Large intestine (tissue), 3 donors: ENCODE data around the gene SLC6A4. TPM values are rescaled to one million over a fixed set of nuclear protein-coding genes. Genes with fewer than 3 reads are reported as not detected.

Source experiments
- DNase-seq, 2 donors: peaks; one replicate each; pipeline versions ENCODE4 v3.0.0 to v3.0.0-alpha.2; 2013
- H3K27ac ChIP-seq: one replicate; pipeline ENCODE4 v1.5.1; 2013; ENCODE audit warnings: low read length
- H3K27me3 ChIP-seq: 2 replicates; pipeline ENCODE4 v1.6.1; 2013; ENCODE audit warnings: low read length; ENCODE audit not compliant: control insufficient read depth, insufficient read depth
- H3K36me3 ChIP-seq: 2 replicates; pipeline ENCODE4 v1.6.1; 2013; ENCODE audit warnings: low read length; ENCODE audit not compliant: control insufficient read depth, insufficient read depth
- H3K4me1 ChIP-seq: one replicate; pipeline ENCODE4 v1.6.1; 2013; ENCODE audit warnings: low read length; ENCODE audit not compliant: control insufficient read depth, insufficient read depth
- H3K4me3 ChIP-seq: one replicate; pipeline ENCODE4 v1.5.1; 2013; ENCODE audit warnings: low read length
- H3K9me3 ChIP-seq: one replicate; pipeline ENCODE4 v1.6.1; 2013; ENCODE audit warnings: mild to moderate bottlenecking, low read depth, low read length, moderate library complexity; ENCODE audit not compliant: control insufficient read depth
- WGBS: methylation state at CpG from one replicate; pipeline ENCODE4 v1.1.5; 2013; ENCODE audit warnings: low lambda C conversion rate; ENCODE audit not compliant: insufficient coverage; 5-methylcytosine and 5-hydroxymethylcytosine counted together
- polyA plus RNA-seq: library from polyadenylated mRNA; unstranded; fragments of 120-200 nt; gene quantifications from one replicate; pipeline ENCODE4 v1.2.1, GENCODE V29; 2013

SLC6A4 gene
- polyA plus RNA-seq, 1 donor = 30.1 TPM

DNA sequence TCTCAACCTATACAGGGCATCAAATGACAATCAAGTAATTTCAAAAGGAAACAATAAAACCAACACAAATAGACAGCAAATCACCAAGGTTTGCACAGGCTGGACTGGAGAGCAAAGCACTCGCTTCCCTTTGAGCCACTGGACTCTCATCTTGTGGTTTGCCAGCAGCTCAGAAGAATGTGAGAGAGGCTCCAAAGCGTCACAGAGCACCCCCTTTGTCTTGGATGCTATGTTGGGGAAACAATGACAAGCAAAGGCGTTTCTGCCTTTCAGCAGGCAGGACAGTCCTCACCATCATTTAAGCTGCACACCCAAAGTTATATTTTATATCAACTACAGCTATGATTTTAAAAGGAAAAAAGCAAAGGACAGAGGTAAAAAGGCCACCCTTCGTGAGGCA lies 13.2 kb downstream of the SLC6A4 start:
- DNase-seq = no peak
- Histone ChIP-seq H3K36me3 (no peaks in the 10 kb centered on the region), H3K9me3 (no peaks in the 10 kb centered on the region), H3K27ac (peak overlapping the region; percentile 82), H3K4me1 (peaks cover 67% of the 10 kb centered on the region), H3K27me3 (no peaks in the 10 kb centered on the region), H3K4me3 (peak overlapping the region; percentile 5)
- WGBS = no CpG with 5 or more reads among the region's 4 CpGs

DNA sequence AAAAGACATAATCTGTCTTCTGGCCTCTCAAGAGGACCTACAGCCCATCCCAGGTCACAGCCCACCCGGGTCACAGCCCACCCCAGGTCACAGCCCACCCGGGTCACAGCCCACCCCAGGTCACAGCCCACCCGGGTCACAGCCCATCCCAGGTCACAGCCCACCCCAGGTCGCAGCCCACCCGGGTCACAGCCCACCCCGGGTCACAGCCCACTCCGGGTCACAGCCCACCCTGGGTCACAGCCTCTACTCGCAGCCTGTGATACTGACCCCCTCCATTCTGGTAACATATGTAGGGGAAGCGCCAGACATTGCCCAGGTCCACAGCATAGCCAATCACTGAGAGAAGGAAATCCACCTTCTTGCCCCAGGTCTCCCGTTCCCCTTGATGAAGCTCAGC lies 14.2 kb downstream of the SLC6A4 start:
- H3K27me3 ChIP-seq = no peaks in the 10 kb centered on the region
- H3K36me3 ChIP-seq = no peaks in the 10 kb centered on the region
- no peaks in the 10 kb centered on the region for H3K9me3 ChIP-seq
- WGBS = no CpG with 5 or more reads among the region's 10 CpGs
- no peak overlapping the region for H3K4me3 ChIP-seq
- H3K4me1 ChIP-seq = peaks cover 60% of the 10 kb centered on the region
- DNase-seq = no peak
- H3K27ac ChIP-seq = peak overlapping the region; percentile 82

DNA sequence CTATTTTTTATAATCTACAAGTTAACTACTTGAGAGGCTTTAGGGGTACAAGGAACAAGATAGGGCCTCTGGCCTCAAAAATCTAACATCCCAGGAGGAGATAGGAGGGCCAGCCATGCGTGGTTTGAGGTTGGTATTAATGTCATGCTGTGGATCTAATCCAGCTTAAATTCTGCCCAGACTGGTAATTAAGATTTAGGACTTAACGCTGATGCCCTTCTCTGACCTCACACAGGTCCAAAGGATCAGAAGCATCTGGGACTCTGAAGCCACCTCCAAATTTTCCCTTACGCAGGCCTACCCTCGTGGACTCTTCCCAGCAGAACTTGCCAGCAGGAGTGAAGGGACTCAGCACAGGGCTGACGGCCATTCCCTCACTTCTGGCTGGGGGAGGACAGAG lies 15.1 kb downstream of the SLC6A4 start:
- no peaks in the 10 kb centered on the region for H3K9me3 ChIP-seq
- peaks cover 53% of the 10 kb centered on the region for H3K4me1 ChIP-seq
- no CpG with 5 or more reads among the region's 5 CpGs for WGBS
- peak overlapping the region; percentile 87 for H3K27ac ChIP-seq
- peaks cover 3% of the 10 kb centered on the region for H3K36me3 ChIP-seq
- no peak overlapping the region for H3K4me3 ChIP-seq
- peak in 1 of 2 donors; percentile 37 for DNase-seq
- no peaks in the 10 kb centered on the region for H3K27me3 ChIP-seq

DNA sequence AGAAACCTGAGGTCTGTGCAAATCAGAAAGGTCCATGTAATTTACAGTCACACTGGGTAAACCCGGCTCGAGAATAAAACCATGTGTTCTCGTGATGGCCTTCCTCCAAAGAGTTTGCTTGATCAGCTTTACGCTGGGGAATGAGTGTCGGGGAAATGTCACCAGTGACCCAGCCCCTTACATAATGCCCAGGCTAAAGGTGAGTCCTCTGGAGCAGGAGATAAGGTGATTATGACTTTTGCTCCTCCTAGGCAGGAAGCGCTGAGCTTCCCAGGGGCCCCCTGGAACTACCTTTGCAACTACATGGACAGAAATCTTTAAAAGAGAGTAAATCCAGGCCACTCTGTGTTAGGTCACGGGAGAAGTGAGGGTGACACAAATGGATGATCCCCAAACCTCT lies 15.7 kb downstream of the SLC6A4 start:
- H3K4me1 ChIP-seq = peaks cover 48% of the 10 kb centered on the region
- H3K27ac ChIP-seq = peak overlapping the region; percentile 87
- H3K36me3 ChIP-seq = peaks cover 3% of the 10 kb centered on the region
- peak; percentile 88 to 93 for DNase-seq
- H3K27me3 ChIP-seq = no peaks in the 10 kb centered on the region
- H3K9me3 ChIP-seq = no peaks in the 10 kb centered on the region
- H3K4me3 ChIP-seq = no peak overlapping the region
- WGBS = no CpG with 5 or more reads among the region's 7 CpGs

DNA sequence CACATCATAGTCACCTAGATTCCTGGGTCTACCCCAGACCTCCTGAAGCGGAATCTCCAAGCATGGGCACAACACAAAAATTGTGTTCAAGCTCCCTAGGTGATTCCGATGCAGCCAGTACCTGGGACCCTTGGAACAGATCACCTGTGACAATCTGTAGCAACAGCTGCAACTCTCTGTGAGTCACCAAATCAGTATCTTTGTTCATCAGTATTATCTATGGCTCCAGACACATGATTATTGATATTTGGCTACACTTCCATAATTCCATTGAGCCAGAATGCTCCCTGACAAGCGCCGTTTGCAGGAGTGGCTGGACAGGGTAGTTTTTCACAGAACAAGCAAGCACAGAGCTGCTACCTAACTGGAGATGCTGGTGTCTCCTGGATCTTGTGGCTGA lies 16.2 kb downstream of the SLC6A4 start:
- WGBS = no CpG with 5 or more reads among the region's 4 CpGs
- no peak for DNase-seq
- peaks cover 3% of the 10 kb centered on the region for H3K36me3 ChIP-seq
- H3K4me3 ChIP-seq = no peak overlapping the region
- H3K4me1 ChIP-seq = peaks cover 43% of the 10 kb centered on the region
- H3K27ac ChIP-seq = peak overlapping the region; percentile 87
- H3K9me3 ChIP-seq = no peaks in the 10 kb centered on the region
- H3K27me3 ChIP-seq = no peaks in the 10 kb centered on the region

DNA sequence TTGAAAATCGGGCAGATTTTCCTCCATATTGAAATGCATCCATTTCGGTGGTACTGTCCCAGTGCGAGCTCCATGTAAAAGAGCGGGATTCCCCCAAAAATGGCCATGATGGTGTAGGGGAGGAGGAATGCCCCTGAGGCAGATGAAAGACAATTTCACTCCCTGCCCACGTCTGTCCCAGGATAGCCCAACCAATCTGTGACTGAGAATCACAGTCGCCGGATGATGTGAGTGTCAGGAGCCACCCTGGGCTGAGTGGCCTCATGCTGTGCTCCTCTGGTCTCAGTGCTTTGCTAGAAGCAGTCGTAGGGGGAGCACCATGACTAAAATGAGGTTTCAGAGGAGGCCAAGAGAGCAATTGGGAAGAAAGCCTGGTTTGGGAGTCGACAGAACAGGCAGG lies 16.7 kb downstream of the SLC6A4 start:
- peaks cover 3% of the 10 kb centered on the region for H3K36me3 ChIP-seq
- WGBS = 100% methylated on average over 1 of the region's 9 CpGs
- peak overlapping the region; percentile 87 for H3K27ac ChIP-seq
- H3K4me3 ChIP-seq = no peak overlapping the region
- no peaks in the 10 kb centered on the region for H3K27me3 ChIP-seq
- H3K9me3 ChIP-seq = no peaks in the 10 kb centered on the region
- H3K4me1 ChIP-seq = peaks cover 40% of the 10 kb centered on the region
- no peak for DNase-seq

DNA sequence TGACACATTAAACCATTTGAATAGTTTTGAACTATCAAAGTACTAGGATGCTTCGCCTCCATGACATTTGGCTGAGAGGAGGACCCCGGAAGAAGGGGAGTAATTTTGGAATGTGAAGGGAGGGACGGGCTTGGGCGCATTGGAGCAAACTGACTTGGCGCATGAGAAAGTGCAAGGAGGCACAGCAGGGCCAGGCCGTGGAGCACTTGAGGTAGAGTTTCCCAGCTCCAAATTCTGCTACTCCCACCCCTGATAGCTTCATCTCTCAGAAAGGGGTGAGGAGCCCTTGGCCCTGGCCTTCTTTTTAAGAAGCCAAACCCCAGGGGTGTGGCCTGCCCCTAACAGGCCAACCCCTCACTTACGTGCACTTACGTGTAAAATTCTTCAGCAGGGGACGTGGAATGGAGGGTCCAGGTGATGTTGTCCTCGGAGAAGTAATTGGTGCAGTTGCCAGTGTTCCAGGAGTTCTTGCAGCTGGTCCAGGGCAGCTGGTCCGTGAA lies 17.7 kb downstream of the SLC6A4 start:
- WGBS = no CpG with 5 or more reads among the region's 11 CpGs

DNA sequence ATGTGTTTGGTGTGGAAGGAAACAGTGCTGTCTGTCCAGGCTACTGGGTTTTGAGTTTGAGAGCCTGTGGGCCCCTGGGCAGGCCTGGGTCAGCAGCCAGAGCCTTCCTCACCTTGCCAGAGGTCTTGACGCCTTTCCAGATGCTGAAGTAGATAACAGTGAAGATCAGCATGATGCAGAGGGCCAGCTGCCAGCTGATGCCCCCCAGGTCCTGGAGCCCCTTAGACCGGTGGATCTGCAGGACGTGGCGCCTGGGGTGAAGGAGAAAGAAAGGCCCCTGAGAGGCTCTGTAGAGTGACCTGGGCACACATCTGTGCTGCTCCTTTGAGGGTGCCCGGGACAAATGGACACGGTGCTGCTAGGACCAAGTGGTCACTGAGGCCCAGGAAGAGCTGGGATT lies 18.4 kb downstream of the SLC6A4 start:
- no peak for DNase-seq
- Histone ChIP-seq H3K4me3 (no peak overlapping the region), H3K27ac (no peak overlapping the region), H3K9me3 (no peaks in the 10 kb centered on the region), H3K36me3 (peaks cover 5% of the 10 kb centered on the region), H3K4me1 (peaks cover 24% of the 10 kb centered on the region), H3K27me3 (no peaks in the 10 kb centered on the region)
- no CpG with 5 or more reads among the region's 6 CpGs for WGBS

More for the DNA sequence above, 17.7 kb downstream of the SLC6A4 start:
- H3K27ac ChIP-seq = no peak overlapping the region
- H3K36me3 ChIP-seq = peaks cover 3% of the 10 kb centered on the region
- no peaks in the 10 kb centered on the region for H3K9me3 ChIP-seq
- peaks cover 32% of the 10 kb centered on the region for H3K4me1 ChIP-seq
- no peak overlapping the region for H3K4me3 ChIP-seq
- no peak for DNase-seq
- H3K27me3 ChIP-seq = no peaks in the 10 kb centered on the region

DNA sequence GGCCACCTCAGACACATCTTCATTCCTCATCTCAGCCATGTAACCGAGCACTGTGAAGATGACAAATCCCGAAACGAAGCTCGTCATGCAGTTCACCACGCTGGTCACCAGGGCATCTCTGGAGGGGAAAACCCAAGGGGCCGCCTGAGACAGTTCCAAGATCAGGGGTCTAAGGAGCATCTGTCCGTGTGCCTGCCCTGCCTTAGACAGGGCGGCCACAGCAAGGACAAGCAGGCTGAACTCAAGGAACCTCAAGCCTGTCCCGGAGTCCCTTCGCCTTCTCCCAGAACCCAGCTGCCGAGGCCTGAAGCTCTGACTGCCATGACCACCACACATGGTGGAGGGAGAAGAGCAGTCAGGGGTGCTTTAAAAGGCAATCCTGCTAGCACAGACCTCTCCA lies 22.7 kb downstream of the SLC6A4 start:
- no peak overlapping the region for H3K4me3 ChIP-seq
- H3K27ac ChIP-seq = no peak overlapping the region
- no CpG with 5 or more reads among the region's 11 CpGs for WGBS
- H3K4me1 ChIP-seq = no peaks in the 10 kb centered on the region
- no peaks in the 10 kb centered on the region for H3K27me3 ChIP-seq
- H3K9me3 ChIP-seq = no peaks in the 10 kb centered on the region
- no peak for DNase-seq
- H3K36me3 ChIP-seq = peaks cover 11% of the 10 kb centered on the region

DNA sequence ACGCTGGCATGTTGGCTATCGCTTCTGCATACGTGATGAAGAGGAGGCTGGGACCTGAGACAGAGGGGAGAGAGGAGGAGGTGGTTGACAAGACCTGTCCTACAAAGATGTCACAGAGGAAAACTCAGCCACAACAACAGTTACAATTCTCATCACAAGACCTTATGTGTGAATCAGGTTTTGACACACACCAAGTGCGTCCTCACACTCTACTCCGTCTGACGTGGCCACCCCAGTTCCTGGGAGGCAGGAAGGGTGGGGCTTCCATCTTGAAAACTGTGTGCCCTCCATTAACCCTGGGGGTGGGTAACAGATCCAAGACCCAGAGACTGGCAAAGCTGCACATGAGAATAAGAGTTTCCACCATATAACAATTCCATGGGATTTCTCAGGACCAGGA lies 24.1 kb downstream of the SLC6A4 start:
- H3K27ac ChIP-seq = no peak overlapping the region
- no peaks in the 10 kb centered on the region for H3K4me1 ChIP-seq
- no CpG with 5 or more reads among the region's 6 CpGs for WGBS
- no peak overlapping the region for H3K4me3 ChIP-seq
- DNase-seq = no peak
- no peaks in the 10 kb centered on the region for H3K27me3 ChIP-seq
- no peaks in the 10 kb centered on the region for H3K9me3 ChIP-seq
- peaks cover 11% of the 10 kb centered on the region for H3K36me3 ChIP-seq

DNA sequence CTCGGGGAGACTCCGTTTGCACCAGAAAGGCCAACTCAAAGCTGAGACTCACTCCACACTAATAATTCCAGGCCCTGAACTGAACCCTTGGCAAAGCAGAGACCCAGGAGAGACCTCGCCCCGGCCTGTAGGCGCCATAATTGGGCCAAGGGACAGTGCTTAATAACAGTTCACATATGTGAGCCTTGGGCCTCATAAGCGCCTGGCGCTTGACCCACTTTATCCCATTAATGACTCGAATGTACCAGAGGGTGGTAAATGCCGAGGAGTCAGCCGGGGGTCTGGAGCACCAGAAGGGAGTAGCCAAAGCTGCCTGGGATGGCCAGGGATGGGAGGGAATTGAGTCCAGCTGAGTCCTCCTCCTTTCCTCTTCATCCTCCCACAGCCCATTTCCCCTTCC lies 24.6 kb downstream of the SLC6A4 start:
- no peaks in the 10 kb centered on the region for H3K4me1 ChIP-seq
- H3K4me3 ChIP-seq = no peak overlapping the region
- peaks cover 11% of the 10 kb centered on the region for H3K36me3 ChIP-seq
- no peaks in the 10 kb centered on the region for H3K9me3 ChIP-seq
- H3K27ac ChIP-seq = no peak overlapping the region
- no peak for DNase-seq
- H3K27me3 ChIP-seq = no peaks in the 10 kb centered on the region
- no CpG with 5 or more reads among the region's 10 CpGs for WGBS
